22Rv1 (cell line): ENCODE measurements around the gene NXPE4.

Source experiments
- H3K27ac ChIP-seq: fragments of 450-650 bp; 2 replicates; pipeline ENCODE4 v1.5.1; 2017
- CTCF ChIP-seq: fragments of 450-650 bp; IDR thresholded peaks from 2 replicates; pipeline ENCODE4 v1.5.1; 2017; ENCODE audit warnings: mild to moderate bottlenecking
- ZFX ChIP-seq: fragments of 450-650 bp; IDR thresholded peaks from 2 replicates; pipeline ENCODE4 v1.6.1; 2017; ENCODE audit warnings: antibody characterized with exemption, borderline replicate concordance

Gene NXPE4

GRCh38 chr11:114594703-114595102 lies 883 bp downstream of the NXPE4 start:
- TF ChIP-seq ZFX = no peak
- TF ChIP-seq CTCF = no peak

GRCh38 chr11:114587398-114587953 lies 8.1 kb downstream of the NXPE4 start:
- TF ChIP-seq CTCF (no peak), ZFX (no peak)
- H3K27ac ChIP-seq = no peak overlapping the region

More at GRCh38 chr11:114594703-114595102, 883 bp downstream of the NXPE4 start:
- H3K27ac ChIP-seq = no peak overlapping the region

GRCh38 chr11:114586797-114587196 lies 8.8 kb downstream of the NXPE4 start:
- TF ChIP-seq CTCF (no peak), ZFX (no peak)
- no peak overlapping the region for H3K27ac ChIP-seq

- TF ChIP-seq ZFX (no peak), CTCF (no peak)
- no peak overlapping the region for H3K27ac ChIP-seq
Observed at GRCh38 chr11:114571712-114572111, 23.9 kb downstream of the NXPE4 start.

- H3K27ac ChIP-seq = no peak overlapping the region
- TF ChIP-seq CTCF (no peak), ZFX (no peak)
Observed at GRCh38 chr11:114569801-114570200, 25.8 kb downstream of the NXPE4 start.

- TF ChIP-seq CTCF = no peak
- TF ChIP-seq ZFX = no peak
- no peak overlapping the region for H3K27ac ChIP-seq
Observed at GRCh38 chr11:114566276-114566675, 29.3 kb downstream of the NXPE4 start.

GRCh38 chr11:114564831-114565230 lies 30.8 kb downstream of the NXPE4 start:
- TF ChIP-seq ZFX (no peak), CTCF (no peak)
- H3K27ac ChIP-seq = no peak overlapping the region
